Tibial nerve (tissue), 3 donors: Measurements from ENCODE around the gene TBX6.

Experiments
- POLR2A ChIP-seq, 2 donors: fragments of 450-650 bp; IDR thresholded peaks; one replicate each; pipeline ENCODE4 v1.6.1; 2017; ENCODE audit warnings: antibody characterized with exemption in 2 of 2, mild to moderate bottlenecking in 2 of 2, moderate library complexity in 2 of 2
- TF ChIP-seq, protein P1 (sequence below), 5 experiments: fragments of 200-600 bp in 3 of 5; fragments of 450-650 bp in 2 of 5; sonication (generic) in 3 of 5; IDR thresholded peaks; one replicate each; pipeline ENCODE4 v1.5.1; 2016 to 2019; ENCODE audit warnings: antibody characterized with exemption in 5 of 5, mild to moderate bottlenecking in 3 of 5, moderate library complexity in 2 of 5

GRCh38 chr16:30132591-30132990, 40.9 kb upstream of the TBX6 start:
- TF ChIP-seq, protein P1, sequence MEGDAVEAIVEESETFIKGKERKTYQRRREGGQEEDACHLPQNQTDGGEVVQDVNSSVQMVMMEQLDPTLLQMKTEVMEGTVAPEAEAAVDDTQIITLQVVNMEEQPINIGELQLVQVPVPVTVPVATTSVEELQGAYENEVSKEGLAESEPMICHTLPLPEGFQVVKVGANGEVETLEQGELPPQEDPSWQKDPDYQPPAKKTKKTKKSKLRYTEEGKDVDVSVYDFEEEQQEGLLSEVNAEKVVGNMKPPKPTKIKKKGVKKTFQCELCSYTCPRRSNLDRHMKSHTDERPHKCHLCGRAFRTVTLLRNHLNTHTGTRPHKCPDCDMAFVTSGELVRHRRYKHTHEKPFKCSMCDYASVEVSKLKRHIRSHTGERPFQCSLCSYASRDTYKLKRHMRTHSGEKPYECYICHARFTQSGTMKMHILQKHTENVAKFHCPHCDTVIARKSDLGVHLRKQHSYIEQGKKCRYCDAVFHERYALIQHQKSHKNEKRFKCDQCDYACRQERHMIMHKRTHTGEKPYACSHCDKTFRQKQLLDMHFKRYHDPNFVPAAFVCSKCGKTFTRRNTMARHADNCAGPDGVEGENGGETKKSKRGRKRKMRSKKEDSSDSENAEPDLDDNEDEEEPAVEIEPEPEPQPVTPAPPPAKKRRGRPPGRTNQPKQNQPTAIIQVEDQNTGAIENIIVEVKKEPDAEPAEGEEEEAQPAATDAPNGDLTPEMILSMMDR (IDR thresholded peaks at IDR 0.05): no peak
- TF ChIP-seq POLR2A (IDR thresholded peaks at IDR 0.05): no peak
